IMR-90 (cell line): Measurements from ENCODE around the gene KCNS1. TPM values are rescaled to one million over a fixed set of nuclear protein-coding genes. Genes with fewer than 3 reads are reported as not detected.

Source experiments
- ATAC-seq: fragments of 200-7000 bp; cut with Tn5 transposase; 2 replicates; pipeline ENCODE4 v1.9.1; 2020; ENCODE audit warnings: low read depth, mild to moderate bottlenecking, moderate library complexity
- BruUV-seq: library from RNA; stranded (reverse); fragments of 400-500 nt; replicated peaks from 2 replicates; lab custom pipeline; 2021; lab: Mats Ljungman, UMichigan
- CTCF ChIA-PET: fragments of 300-600 bp; formaldehyde crosslinking; extraction: SDS; loops from one replicate; lab custom pipeline; 2021; ENCODE audit warnings: antibody characterized with exemption; lab: Yijun Ruan, JAX
- POLR2A ChIA-PET: fragments of 300-600 bp; sonication (Branson Sonifier 250); formaldehyde crosslinking; loops from one replicate; lab custom pipeline; 2022; ENCODE audit warnings: antibody characterized with exemption; ENCODE audit not compliant: unreplicated experiment; lab: Charles Lee
- DNase-seq: peaks from one replicate; pipeline ENCODE4 v3.0.0; 2013
- H2AFZ ChIP-seq: replicated peaks from 2 replicates; pipeline ENCODE3; 2013; ENCODE audit warnings: low read length, mild to moderate bottlenecking; ENCODE audit not compliant: poor library complexity
- H2AK5ac ChIP-seq: 2 replicates; pipeline ENCODE4 v1.6.1; 2013; ENCODE audit warnings: low read depth, low read length, inconsistent platforms
- H2AK9ac ChIP-seq: replicated peaks from 2 replicates; pipeline ENCODE3; 2013; ENCODE audit warnings: mild to moderate bottlenecking, low read depth, low read length, moderate library complexity; ENCODE audit not compliant: poor library complexity
- H2BK120ac ChIP-seq: 2 replicates; pipeline ENCODE4 v1.6.1; 2013; ENCODE audit warnings: low read depth, low read length, inconsistent platforms
- H2BK15ac ChIP-seq: 3 replicates; pipeline ENCODE4 v1.6.1; 2013; ENCODE audit warnings: low read depth, low read length, inconsistent platforms
- H2BK20ac ChIP-seq: 2 replicates; pipeline ENCODE4 v1.6.1; 2013; ENCODE audit warnings: low read depth, mild to moderate bottlenecking, inconsistent platforms, low read length, moderate library complexity
- H2BK5ac ChIP-seq: 2 replicates; pipeline ENCODE4 v1.6.1; 2013; ENCODE audit warnings: mild to moderate bottlenecking, low read depth, low read length, inconsistent platforms; ENCODE audit not compliant: poor library complexity, severe bottlenecking
- H3K14ac ChIP-seq: replicated peaks from 2 replicates; pipeline ENCODE4 v1.6.1; 2013; ENCODE audit warnings: low read depth, low read length, inconsistent platforms
- H3K18ac ChIP-seq: 2 replicates; pipeline ENCODE4 v1.6.1; 2013; ENCODE audit warnings: low read depth, low read length, control low read depth
- H3K23ac ChIP-seq: 2 replicates; pipeline ENCODE4 v1.6.1; 2013; ENCODE audit warnings: low read depth, low read length, inconsistent platforms
- H3K27ac ChIP-seq: 2 replicates; pipeline ENCODE4 v1.5.1; 2013; ENCODE audit warnings: mild to moderate bottlenecking, control low read depth, low read length; ENCODE audit not compliant: insufficient read depth
- H3K27me3 ChIP-seq: 2 replicates; pipeline ENCODE4 v1.6.1; 2013; ENCODE audit warnings: low read length; ENCODE audit not compliant: control insufficient read depth, insufficient read depth
- H3K36me3 ChIP-seq: 2 replicates; pipeline ENCODE4 v1.6.1; 2013; ENCODE audit warnings: low read length, mixed read lengths; ENCODE audit not compliant: control insufficient read depth, insufficient read depth
- H3K4ac ChIP-seq: 2 replicates; pipeline ENCODE4 v1.6.1; 2013; ENCODE audit warnings: low read depth, low read length, inconsistent platforms
- H3K4me1 ChIP-seq: 2 replicates; pipeline ENCODE4 v1.6.1; 2013; ENCODE audit warnings: low read length, mixed read lengths; ENCODE audit not compliant: control insufficient read depth, insufficient read depth
- H3K4me2 ChIP-seq: 2 replicates; pipeline ENCODE4 v1.6.1; 2013; ENCODE audit warnings: low read depth, mild to moderate bottlenecking, control low read depth, low read length, moderate library complexity
- H3K4me3 ChIP-seq: 2 replicates; pipeline ENCODE4 v1.5.1; 2013; ENCODE audit warnings: low read depth, mild to moderate bottlenecking, control low read depth, low read length, moderate library complexity; ENCODE audit not compliant: insufficient read depth
- H3K56ac ChIP-seq: 2 replicates; pipeline ENCODE4 v1.6.1; 2013; ENCODE audit warnings: low read length, inconsistent platforms; ENCODE audit not compliant: insufficient read depth; ENCODE audit errors: extremely low read depth
- H3K79me1 ChIP-seq, 2 experiments: 2 replicates each; pipeline ENCODE4 v1.6.1; 2013; ENCODE audit warnings: low read length in 2 of 2, inconsistent platforms in 1 of 2, low read depth in 1 of 2
- H3K9ac ChIP-seq: 2 replicates; pipeline ENCODE4 v1.6.1; 2013; ENCODE audit warnings: low read depth, low read length, control low read depth
- H3K9me1 ChIP-seq: 2 replicates; pipeline ENCODE4 v1.6.1; 2013; ENCODE audit warnings: low read length, inconsistent platforms; ENCODE audit not compliant: insufficient read depth
- H3K9me3 ChIP-seq: 2 replicates; pipeline ENCODE4 v1.6.1; 2013; ENCODE audit warnings: low read length; ENCODE audit not compliant: control insufficient read depth, insufficient read depth
- H4K20me1 ChIP-seq: 2 replicates; pipeline ENCODE4 v1.6.1; 2013; ENCODE audit warnings: low read length, inconsistent platforms; ENCODE audit not compliant: insufficient read depth
- H4K5ac ChIP-seq: 2 replicates; pipeline ENCODE4 v1.6.1; 2013; ENCODE audit warnings: mild to moderate bottlenecking, low read depth, low read length, control low read depth
- H4K8ac ChIP-seq, 2 experiments: 2 replicates each; pipeline ENCODE4 v1.6.1; 2013; ENCODE audit warnings: low read depth in 2 of 2, low read length in 2 of 2, control low read depth in 1 of 2, inconsistent platforms in 1 of 2
- H4K91ac ChIP-seq: 2 replicates; pipeline ENCODE4 v1.6.1; 2013; ENCODE audit warnings: low read depth, low read length, inconsistent platforms; ENCODE audit not compliant: insufficient read depth
- CEBPB ChIP-seq: IDR thresholded peaks from 2 replicates; pipeline ENCODE4 v1.6.1; 2012; ENCODE audit warnings: low read depth, low read length, improper control_type of control experiment
- CTCF ChIP-seq: conservative IDR thresholded peaks from 2 replicates; pipeline ENCODE4 v1.5.1; 2012; ENCODE audit warnings: mild to moderate bottlenecking, low read depth, low read length, improper control_type of control experiment
- ELK1 ChIP-seq: fragments of 150-350 bp; IDR thresholded peaks from 2 replicates; pipeline ENCODE4 v1.6.1; 2016; ENCODE audit warnings: low read depth, mild to moderate bottlenecking, low read length, moderate library complexity, borderline replicate concordance
- MAFK ChIP-seq: IDR thresholded peaks from 2 replicates; pipeline ENCODE4 v1.6.1; 2012; ENCODE audit warnings: low read depth, low read length, improper control_type of control experiment
- MAZ ChIP-seq: IDR thresholded peaks from 2 replicates; pipeline ENCODE4 v1.6.1; 2012; ENCODE audit warnings: low read depth, mild to moderate bottlenecking, low read length, improper control_type of control experiment, moderate library complexity, borderline replicate concordance
- MXI1 ChIP-seq: IDR thresholded peaks from 2 replicates; pipeline ENCODE4 v1.6.1; 2012; ENCODE audit warnings: low read depth, mild to moderate bottlenecking, low read length, moderate library complexity, borderline replicate concordance
- NFE2L2 ChIP-seq: fragments of 150-350 bp; IDR thresholded peaks from 2 replicates; pipeline ENCODE4 v1.6.1; 2016; ENCODE audit warnings: low read depth, mild to moderate bottlenecking, low read length
- RAD21 ChIP-seq: IDR thresholded peaks from 2 replicates; pipeline ENCODE4 v1.6.1; 2012; ENCODE audit warnings: low read length, improper control_type of control experiment
- SMC3 ChIP-seq: fragments of 150-350 bp; IDR thresholded peaks from 2 replicates; pipeline ENCODE4 v1.6.1; 2016; ENCODE audit warnings: low read depth, mild to moderate bottlenecking, antibody characterized with exemption, low read length, moderate library complexity
- WGBS, 2 experiments: methylation state at CpG; one replicate each; pipeline versions ENCODE4 v1.1.5 to v1.1.7; 2013; ENCODE audit warnings: missing lambda C conversion rate in 2 of 2; ENCODE audit not compliant: insufficient read length in 1 of 2; ENCODE audit errors: extremely low coverage in 2 of 2; 5-methylcytosine and 5-hydroxymethylcytosine counted together
- dilution Hi-C: fragments of 300-500 bp; cut with HindIII; formaldehyde crosslinking; loops from one replicate; pipeline ENCODE4 v1.14.3; 2018; ENCODE audit warnings: low sequenced_read_pairs; ENCODE audit not compliant: unreplicated experiment
- in situ Hi-C: fragments of 300-500 bp; cut with MboI; formaldehyde crosslinking; loops from 3 replicates; pipeline ENCODE4 v1.14.3; 2019; ENCODE audit warnings: low sequenced_read_pairs, inconsistent platforms, mixed read lengths
- intact Hi-C: fragments of 100-400 bp; cut with micrococcal nuclease; formaldehyde crosslinking; loops from 2 replicates; pipeline ENCODE4 v1.10.0; 2022
- polyA plus RNA-seq, 3 experiments: library from polyadenylated mRNA; depleted of rRNA; stranded (reverse); fragments of >200 nt; gene quantifications; 2 replicates each; pipeline ENCODE4 v1.2.3, GENCODE V29; 2012; ENCODE audit warnings: low replicate concordance in 1 of 3
- total RNA-seq: library from RNA; depleted of rRNA; stranded (reverse); fragments of >200 nt; gene quantifications from 2 replicates; pipeline ENCODE4 v1.2.3, GENCODE V29; 2012

KCNS1 gene
- total and polyA plus RNA-seq, 2 of the 4 experiments (the other 2 are of a cell fraction): 0.54 to 0.62 TPM

- H3K9me1 ChIP-seq: no peaks in the 10 kb centered on the region; the same call in 1 of the 2 replicates
- DNase-seq (peak; percentile 7), ATAC-seq (no peak)
- H2AFZ ChIP-seq: no peak overlapping the region
- no peaks in the 10 kb centered on the region for H3K36me3 ChIP-seq
- no peak for TF ChIP-seq CTCF
- no peak for TF ChIP-seq RAD21
- no peak for TF ChIP-seq MXI1
- no peak for TF ChIP-seq SMC3
- no peak for TF ChIP-seq ELK1
- no peak for TF ChIP-seq NFE2L2
- TF ChIP-seq CEBPB: no peak
- TF ChIP-seq MAZ: no peak
- no peak for TF ChIP-seq MAFK
- H4K8ac ChIP-seq: peak overlapping the region in 1 of 2 experiments; percentile 29; a peak in 1 of 4 replicates
- intact Hi-C loops (loop anchor here (10.0 kb wide), 1 partner anchor 684 kb away; no protein-coding TSS in a partner anchor), dilution Hi-C loops (no loop called here), in situ Hi-C loops (no loop called here)
- peaks cover 11% of the 10 kb centered on the region for H3K4me1 ChIP-seq
- H3K9ac ChIP-seq: no peak overlapping the region
- no peaks in the 10 kb centered on the region for H4K20me1 ChIP-seq
- H3K27me3 ChIP-seq: no peaks in the 10 kb centered on the region
- no peak overlapping the region for H3K23ac ChIP-seq
- peak overlapping the region; percentile 99 for H2BK5ac ChIP-seq
- no peak overlapping the region for H3K4ac ChIP-seq
- no peaks in the 10 kb centered on the region for H3K9me3 ChIP-seq
- H3K27ac ChIP-seq: no peak overlapping the region
- H2BK20ac ChIP-seq: peak overlapping the region; percentile 35; the same call in 1 of the 2 replicates
- peak overlapping the region; percentile 86; the same call in 1 of the 2 replicates for H3K18ac ChIP-seq
- no peak overlapping the region for H3K14ac ChIP-seq
- no peak overlapping the region for H3K4me3 ChIP-seq
- CTCF ChIA-PET: interaction anchor here (1.0 to 1.7 kb wide), 2 partner anchors 14 to 46 kb away, joined by 4 to 7 read pairs; no protein-coding TSS in a partner anchor
- peak overlapping the region; percentile 78; the same call in 1 of the 2 replicates for H4K5ac ChIP-seq
- POLR2A ChIA-PET: no interaction called here
- H3K56ac ChIP-seq: no peak overlapping the region
- no TSS peak for BruUV-seq
- no CpG with 5 or more reads among the region's 3 CpGs for WGBS, 2 experiments
- no peaks in the 10 kb centered on the region for H3K79me1 ChIP-seq
- no peak overlapping the region for H2AK5ac ChIP-seq
- H4K91ac ChIP-seq: peak overlapping the region; percentile 7; the same call in 1 of the 2 replicates
- H2AK9ac ChIP-seq: no peak overlapping the region
- H2BK120ac ChIP-seq: no peak overlapping the region
- peak overlapping the region; percentile 62; the same call in 1 of the 3 replicates for H2BK15ac ChIP-seq
- H3K4me2 ChIP-seq: no peak overlapping the region
Observed at GRCh38 chr20:45090481-45090880, 10.4 kb downstream of the KCNS1 start.
